ENCODE measurements around the gene AMPH.

The AMPH gene

GRCh38 chr7:38462819-38463218, 168.4 kb downstream of the AMPH start:
- no peak for TF ChIP-seq POLR2AphosphoS5 (IDR thresholded peaks at IDR 0.05; ENCODE audit: low read depth, low read length)
- TF ChIP-seq TAF1 (IDR thresholded peaks at IDR 0.05; ENCODE audit: borderline replicate concordance, insufficient read depth, low read length): no peak
- TF ChIP-seq FOXP2 (optimal IDR thresholded peaks at IDR 0.05; ENCODE audit: borderline replicate concordance, extremely low read depth, extremely low read length, insufficient read depth): no peak
- TF ChIP-seq SIN3A (IDR thresholded peaks at IDR 0.05; ENCODE audit: borderline replicate concordance, insufficient read depth, low read length): no peak
- no peak for TF ChIP-seq REST (IDR thresholded peaks at IDR 0.05; ENCODE audit: insufficient read depth in 1 of 2, low read depth in 2 of 2, low read length in 2 of 2)

- TF ChIP-seq FOXP2 (optimal IDR thresholded peaks at IDR 0.05; ENCODE audit: borderline replicate concordance, extremely low read depth, extremely low read length, insufficient read depth): no peak
- no peak for TF ChIP-seq SIN3A (IDR thresholded peaks at IDR 0.05; ENCODE audit: borderline replicate concordance, insufficient read depth, low read length)
- TF ChIP-seq POLR2AphosphoS5 (IDR thresholded peaks at IDR 0.05; ENCODE audit: low read depth, low read length): no peak
- no peak for TF ChIP-seq REST (IDR thresholded peaks at IDR 0.05; ENCODE audit: insufficient read depth in 1 of 2, low read depth in 2 of 2, low read length in 2 of 2)
- TF ChIP-seq TAF1 (IDR thresholded peaks at IDR 0.05; ENCODE audit: borderline replicate concordance, insufficient read depth, low read length): no peak
Observed at GRCh38 chr7:38461887-38462286, 169.3 kb downstream of the AMPH start.

GRCh38 chr7:38453826-38454225, 177.3 kb downstream of the AMPH start:
- TF ChIP-seq FOXP2 (optimal IDR thresholded peaks at IDR 0.05; ENCODE audit: borderline replicate concordance, extremely low read depth, extremely low read length, insufficient read depth) (no peak), TAF1 (IDR thresholded peaks at IDR 0.05; ENCODE audit: borderline replicate concordance, insufficient read depth, low read length) (no peak), SIN3A (IDR thresholded peaks at IDR 0.05; ENCODE audit: borderline replicate concordance, insufficient read depth, low read length) (no peak), REST (IDR thresholded peaks at IDR 0.05; ENCODE audit: insufficient read depth in 1 of 2, low read depth in 2 of 2, low read length in 2 of 2) (no peak), POLR2AphosphoS5 (IDR thresholded peaks at IDR 0.05; ENCODE audit: low read depth, low read length) (no peak)

GRCh38 chr7:38453168-38453567, 178.0 kb downstream of the AMPH start:
- TF ChIP-seq POLR2AphosphoS5 (IDR thresholded peaks at IDR 0.05; ENCODE audit: low read depth, low read length) (no peak), FOXP2 (optimal IDR thresholded peaks at IDR 0.05; ENCODE audit: borderline replicate concordance, extremely low read depth, extremely low read length, insufficient read depth) (no peak), REST (IDR thresholded peaks at IDR 0.05; ENCODE audit: insufficient read depth in 1 of 2, low read depth in 2 of 2, low read length in 2 of 2) (no peak), TAF1 (IDR thresholded peaks at IDR 0.05; ENCODE audit: borderline replicate concordance, insufficient read depth, low read length) (no peak), SIN3A (IDR thresholded peaks at IDR 0.05; ENCODE audit: borderline replicate concordance, insufficient read depth, low read length) (no peak)

GRCh38 chr7:38452681-38453108, 178.5 kb downstream of the AMPH start:
- TF ChIP-seq SIN3A (IDR thresholded peaks at IDR 0.05; ENCODE audit: borderline replicate concordance, insufficient read depth, low read length) (no peak), FOXP2 (optimal IDR thresholded peaks at IDR 0.05; ENCODE audit: borderline replicate concordance, extremely low read depth, extremely low read length, insufficient read depth) (no peak), POLR2AphosphoS5 (IDR thresholded peaks at IDR 0.05; ENCODE audit: low read depth, low read length) (no peak), TAF1 (IDR thresholded peaks at IDR 0.05; ENCODE audit: borderline replicate concordance, insufficient read depth, low read length) (no peak), REST (IDR thresholded peaks at IDR 0.05; ENCODE audit: insufficient read depth in 1 of 2, low read depth in 2 of 2, low read length in 2 of 2) (no peak)

Measured in PFSK-1 (cell line).